ENCODE measurements around the gene ROR2.

Gene ROR2

DNA sequence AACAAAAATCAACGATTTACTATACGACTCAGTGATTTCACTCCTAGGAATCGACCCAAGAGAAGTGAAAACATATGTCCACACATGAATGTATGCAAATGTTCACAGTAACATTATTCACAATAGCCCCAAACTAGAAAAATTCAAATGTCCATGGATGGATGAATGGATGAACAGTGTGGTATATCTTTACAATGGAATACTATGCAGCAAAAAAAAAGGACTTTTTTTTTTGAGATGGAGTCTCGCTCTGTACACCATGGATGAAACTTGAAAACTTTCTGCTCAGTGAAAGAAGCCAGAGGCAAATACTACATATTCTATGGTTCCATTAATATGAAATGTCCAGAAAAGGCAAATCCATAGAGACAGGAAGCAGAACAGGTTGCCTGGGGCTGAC, 233.8 kb downstream of the ROR2 start:
- no peak for DNase-seq (ENCODE audit: low read depth)

DNA sequence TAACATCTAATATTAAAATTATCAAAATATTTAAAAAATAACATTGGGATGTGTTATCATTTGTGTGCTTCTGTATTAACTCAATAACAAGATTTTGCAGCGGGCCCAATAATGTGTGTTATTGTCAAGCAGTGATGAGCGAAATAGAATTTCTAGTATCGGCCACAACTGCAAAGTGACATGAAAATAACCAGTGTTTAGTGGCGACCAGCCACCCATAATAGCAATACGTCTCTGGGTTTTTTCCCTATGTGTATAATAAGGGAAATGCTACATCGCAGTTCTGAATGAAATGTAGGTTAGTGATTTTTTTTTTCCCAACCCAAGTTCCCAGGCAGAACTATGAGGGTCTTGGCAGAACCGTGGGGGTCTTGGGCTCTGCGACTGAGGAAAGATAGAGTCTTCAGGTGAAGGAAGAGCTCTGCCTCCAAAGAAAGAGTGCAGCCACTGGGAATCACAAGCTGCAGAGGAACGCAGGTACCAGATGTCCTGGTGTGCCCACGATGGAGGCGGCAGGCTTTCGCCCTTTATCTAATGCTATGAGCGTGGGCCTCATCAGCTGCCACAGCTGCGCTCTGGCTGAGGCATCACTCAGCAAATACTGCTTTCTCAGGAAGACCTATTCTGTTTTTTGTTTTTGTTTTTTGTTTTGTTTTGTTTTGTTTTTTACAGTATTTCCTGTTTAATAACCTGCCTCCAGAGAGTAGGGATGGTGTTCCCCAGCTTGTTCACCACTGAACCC, 235.0 kb downstream of the ROR2 start:
- DNase-seq (ENCODE audit: low read depth), result no peak

DNA sequence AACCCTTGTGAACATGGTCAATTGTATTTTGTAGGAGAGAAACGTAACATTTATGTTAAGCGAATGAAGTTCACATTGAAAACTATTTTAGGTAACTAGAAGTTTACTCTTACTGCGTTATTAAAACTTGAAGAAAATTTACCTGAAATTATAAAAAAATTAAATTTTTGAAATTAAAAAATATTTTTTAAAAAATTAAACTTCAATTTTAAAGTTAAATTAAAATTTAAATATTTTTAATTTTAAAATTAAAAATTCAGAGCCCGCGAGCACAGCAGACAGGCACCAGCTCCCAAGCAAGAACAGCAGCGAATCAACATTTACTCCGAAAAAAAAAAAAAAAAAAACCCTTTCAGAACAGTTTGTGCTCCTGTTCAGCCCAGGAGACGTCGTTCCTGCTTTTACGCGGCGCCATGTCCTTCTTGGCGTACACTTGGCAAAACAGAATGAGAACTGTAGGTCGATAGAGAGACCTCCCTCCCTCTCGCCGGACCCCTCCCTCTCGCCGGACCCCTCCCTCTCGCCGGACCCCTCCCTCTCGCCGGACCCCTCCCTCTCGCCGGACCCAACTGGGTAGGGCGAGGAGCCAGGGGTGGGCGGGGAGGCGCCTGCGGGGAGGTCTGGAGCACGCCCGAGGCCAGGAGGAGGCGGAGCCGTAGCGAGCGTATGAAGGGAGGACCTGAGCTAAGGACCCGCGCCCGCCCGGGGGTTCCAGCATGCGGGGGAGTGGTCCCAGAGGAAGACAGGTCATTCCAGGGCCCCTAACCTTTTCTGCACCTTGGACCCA, 235.8 kb downstream of the ROR2 start:
- no peak for DNase-seq (ENCODE audit: low read depth)

DNA sequence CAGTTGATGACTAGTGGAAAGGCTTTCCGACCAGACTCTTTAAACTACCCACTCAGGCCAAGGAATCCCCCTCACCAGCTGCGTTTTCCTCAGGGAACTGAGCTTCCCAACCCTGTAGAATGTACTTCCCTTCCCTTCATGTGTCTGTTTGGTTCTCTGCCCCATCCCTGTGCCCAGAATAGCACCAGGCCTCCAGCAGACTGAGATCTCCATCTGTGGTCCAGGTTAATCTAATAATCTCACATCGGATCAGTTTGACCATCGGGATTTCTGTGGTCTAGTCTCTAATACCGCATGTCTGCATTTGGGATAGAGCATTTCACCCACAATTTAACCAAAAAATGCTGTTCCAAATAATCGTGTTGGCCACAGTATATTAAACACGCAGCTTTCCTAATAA, 237.2 kb downstream of the ROR2 start:
- no peak for DNase-seq (ENCODE audit: low read depth)

DNA sequence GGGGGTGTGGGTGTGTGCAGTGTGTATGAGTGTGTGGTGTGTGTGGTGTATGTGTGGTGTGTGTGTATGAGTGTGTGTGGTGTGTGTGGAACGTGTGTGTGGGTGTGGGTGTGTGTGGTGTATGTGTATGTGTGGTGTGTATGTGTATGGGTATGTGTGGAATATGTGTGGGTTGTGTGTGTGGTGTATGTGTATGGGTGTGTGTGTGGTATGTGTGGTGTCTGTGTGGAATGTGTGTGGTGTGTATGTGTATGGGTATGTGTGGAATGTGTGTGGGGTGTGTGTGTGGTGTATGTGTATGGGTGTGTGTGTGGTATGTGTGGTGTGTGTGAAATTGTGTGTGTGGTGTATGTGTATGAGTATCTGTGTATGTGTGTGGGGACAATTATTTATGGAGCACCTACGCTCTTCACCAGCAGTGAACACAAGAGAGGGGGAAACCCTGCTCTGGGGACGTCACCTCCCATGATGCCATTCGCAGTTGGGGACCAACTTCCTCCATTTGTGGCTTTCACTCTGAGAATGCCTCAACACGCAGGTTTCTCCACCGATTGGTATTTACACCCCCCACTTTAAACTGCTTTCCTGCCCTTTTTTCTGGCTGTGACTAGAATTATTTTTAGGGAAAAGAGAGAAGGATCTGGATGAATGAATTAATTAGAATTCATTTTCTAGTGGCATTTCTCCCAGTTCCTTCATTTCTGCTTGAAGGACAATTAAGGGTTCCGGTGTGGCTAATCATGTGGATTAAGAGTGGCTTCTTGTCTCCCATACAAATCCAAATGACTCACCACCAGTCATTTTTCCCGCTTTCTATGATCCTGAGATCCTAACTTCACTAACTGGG, 238.1 kb downstream of the ROR2 start:
- peak; percentile 31 for DNase-seq (ENCODE audit: low read depth)

DNA sequence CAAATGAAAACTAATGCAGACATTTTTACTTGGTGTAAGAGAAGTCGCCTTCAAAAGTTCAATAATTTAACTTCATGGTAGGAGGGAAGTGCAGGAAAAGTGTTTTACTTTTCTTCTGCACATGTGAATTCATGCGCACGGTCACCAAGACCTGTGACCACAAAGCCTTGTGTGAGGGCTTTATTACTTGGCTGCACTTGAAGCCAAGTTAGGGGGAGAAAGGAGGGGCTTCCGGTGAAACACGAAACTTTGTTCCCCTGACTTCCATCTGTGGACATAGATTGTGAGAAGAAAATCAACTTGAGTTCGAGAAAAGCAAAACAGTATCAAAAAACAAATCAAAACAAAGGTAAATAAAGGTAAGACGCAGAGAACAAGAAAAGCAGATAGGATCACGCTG, 239.9 kb downstream of the ROR2 start:
- DNase-seq (ENCODE audit: low read depth), result no peak

DNA sequence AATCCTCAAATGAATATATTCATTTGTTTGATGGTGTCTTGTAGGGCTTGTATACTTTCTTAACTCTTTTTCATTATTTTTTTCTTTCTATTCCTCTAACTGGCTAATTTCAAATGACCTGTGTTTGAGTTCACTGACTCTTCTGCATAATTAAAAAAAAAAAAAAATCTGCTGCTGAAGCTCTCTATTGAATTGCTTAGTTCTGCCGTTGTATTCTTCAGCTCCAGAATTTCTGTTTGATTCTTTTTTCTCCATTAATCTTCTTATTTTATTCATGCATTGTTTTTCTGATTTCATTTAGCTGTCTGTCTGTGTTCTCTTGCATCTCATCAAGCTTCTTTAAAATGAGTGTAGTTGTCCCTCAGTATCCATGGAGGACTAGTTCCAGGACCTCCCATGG, 244.6 kb downstream of the ROR2 start:
- no peak for DNase-seq (ENCODE audit: low read depth)

DNA sequence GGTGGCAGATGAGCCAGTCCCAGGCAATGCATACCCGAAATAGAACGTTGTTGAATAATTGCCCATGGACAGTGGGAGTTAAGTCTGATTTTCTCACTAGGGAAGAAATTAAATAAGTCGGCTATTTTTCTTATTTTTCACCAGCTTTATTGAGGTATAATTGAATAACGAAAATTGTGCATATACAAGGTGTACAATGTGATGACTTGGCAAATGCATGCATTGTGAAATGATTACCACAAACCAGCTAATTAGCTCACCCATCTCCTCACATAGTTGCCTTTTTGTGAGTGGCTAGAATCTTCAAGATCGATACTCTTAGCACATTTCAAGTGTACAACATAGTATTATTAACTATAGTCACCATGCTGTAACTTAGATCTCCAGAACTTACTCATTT, 249.6 kb downstream of the ROR2 start:
- DNase-seq (ENCODE audit: low read depth), result no peak

DNA sequence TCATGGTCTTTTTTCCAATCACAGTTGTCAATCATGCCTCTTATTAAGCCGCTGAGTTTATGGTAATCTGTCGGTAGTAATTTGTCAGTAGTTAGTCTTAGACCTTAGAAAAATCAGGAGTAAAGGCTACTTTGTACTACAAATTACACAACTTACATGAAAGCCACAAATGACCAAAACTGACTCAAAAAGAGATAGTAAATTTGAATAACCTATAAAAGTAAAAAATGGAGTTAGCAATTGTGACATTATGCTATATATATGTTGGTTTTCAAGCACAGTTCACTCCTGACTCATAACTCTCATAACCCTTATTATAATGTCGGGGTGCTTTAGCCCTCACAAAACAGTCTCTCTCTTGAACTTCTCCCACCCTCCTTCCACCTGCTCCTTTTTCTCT, 251.8 kb downstream of the ROR2 start:
- DNase-seq (ENCODE audit: low read depth), result no peak

DNA sequence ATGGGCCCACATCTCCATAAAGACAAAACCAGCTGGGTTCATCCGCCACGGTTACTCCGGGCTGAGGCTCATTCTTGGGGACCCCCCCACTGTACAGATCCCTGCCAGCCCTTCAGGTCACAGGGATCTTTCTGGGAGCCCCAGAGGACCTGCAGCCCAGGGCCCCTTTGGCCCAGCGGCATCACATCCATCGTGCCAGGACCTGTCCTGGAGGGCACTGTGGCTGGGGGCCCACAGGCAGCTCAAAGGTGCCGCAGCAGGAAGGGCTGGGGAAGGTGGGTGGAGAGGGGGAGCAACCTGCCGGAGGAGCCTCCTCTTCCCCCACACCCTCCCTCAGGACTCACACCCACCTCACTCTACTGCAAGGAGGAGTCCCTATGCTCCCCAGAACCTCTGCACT, 252.8 kb downstream of the ROR2 start:
- no peak for DNase-seq (ENCODE audit: low read depth)

DNA sequence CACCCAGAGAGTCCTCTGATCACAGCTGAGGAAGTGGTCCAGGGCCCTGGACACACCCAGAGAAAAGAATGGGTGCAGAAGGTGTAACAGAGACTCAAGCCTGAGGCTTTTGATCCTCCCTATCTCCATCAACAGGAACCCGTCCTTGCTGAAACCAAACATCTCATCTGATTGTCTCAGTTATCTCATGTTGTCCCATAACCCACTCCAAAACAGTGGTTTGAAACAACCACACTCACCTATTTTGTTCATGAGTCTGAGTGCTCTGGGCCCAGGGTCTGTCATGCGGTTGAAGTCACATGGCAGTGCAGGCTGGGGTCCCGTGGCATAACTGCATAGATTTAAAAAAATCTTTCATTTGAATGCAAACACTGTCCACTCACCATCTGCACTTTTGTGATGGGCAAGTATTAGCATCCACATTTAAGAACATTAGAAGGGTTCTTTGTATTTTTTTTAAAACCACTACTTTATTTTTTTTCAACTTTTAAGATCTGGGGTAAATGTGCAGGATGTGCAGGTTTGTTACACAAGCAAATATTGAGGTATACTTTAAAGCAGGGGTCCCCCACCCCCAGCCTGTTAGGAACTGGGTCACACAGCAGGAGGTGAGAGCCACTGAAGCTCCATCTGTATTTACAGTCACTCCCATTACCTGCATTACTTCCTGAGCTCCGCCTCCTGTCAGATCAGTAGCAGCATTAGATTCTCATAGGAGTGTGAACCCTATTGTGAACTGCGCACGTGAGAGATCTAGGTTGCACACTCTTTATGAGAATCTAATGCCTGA, 255.8 kb downstream of the ROR2 start:
- DNase-seq (ENCODE audit: low read depth), result no peak

DNA sequence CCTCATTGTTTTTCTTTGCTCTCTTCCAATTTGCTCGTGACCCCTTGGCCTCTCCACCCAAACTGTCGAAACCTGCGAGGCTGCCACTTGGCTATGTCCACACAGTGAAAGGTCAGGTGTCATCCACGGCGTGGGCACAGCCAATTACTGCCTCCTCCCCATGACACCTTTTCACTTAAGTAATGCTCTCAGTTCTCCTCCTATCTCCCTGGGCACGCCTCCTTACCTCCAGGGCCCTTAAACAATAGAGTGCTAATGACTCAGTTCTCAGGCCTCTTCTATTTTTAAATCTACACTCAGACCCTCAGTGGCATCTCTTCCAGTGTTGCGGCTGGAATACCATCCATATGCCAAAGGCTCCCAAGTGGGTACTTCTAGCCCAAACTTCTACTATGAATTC, 256.8 kb downstream of the ROR2 start:
- DNase-seq (ENCODE audit: low read depth), result no peak

DNA sequence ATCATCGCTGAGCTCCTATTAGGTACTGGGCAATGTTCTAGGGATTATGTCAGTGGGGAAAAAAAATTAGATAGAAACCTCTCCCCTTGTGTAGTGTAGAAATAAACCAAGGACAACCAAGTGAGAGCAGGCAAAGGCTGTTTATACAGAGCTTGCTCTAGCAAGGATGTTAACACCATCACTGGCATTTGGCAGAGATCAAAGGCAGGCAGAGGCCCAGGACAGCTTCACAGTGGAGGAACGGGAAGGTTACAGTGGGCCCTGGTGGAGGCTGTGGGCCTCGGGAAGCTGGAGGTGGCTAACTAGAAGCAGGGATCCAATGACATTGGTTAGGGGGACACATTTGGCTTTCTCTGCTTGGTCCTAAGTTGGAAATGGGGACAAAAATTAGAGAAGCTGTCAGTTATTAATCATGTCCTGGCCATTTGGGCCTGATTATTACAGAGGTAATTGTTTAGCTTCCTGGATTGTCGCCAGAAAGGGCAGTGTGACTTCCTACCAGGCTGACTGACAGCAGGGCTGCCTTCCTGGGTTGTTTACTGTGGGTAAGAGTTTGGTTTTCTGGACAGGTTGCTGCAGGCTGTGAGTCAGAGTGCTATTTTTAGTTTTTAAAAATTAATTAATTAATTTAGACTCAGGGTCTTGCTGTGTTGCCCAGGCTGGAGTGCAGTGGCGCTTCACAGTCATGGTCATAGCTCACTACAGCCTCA, 259.3 kb downstream of the ROR2 start:
- no peak for DNase-seq (ENCODE audit: low read depth)

DNA sequence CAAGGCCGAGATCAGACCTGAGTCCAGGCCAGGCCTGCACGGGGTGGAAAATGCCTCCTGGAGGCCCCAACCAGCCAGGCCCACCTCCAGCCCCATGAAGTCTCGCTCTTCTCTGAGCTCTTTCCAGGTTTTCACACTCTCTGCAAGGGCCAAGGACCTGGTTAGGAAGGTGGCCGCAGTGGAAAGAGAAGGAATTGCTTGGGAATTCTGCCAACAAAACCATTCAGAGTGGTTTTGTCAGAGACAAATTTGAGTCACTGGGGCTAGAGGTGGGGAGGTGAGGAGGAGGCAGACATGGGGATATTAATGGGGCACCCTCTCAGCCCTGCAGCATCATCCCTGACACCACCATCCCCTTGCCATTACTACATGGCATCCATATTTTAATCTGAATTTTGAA, 261.0 kb downstream of the ROR2 start:
- no peak for DNase-seq (ENCODE audit: low read depth)

DNA sequence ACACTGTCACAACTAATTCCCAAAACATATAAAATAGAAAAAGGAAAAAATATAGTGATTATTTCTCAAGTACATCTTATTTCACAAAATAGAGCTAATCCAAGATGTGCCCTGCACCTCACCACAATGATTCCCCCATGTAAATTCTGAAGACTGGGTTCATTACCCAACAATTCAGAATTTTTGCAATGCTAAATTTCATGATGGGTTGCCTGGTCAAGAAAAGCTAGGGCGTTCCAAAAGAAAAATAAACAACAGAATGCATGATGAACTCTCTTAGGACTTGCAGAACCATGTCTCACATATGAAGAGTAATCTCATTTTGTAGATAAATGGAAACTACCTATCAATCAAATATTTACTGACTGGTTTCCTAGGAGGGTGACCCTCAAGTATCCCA, 266.8 kb downstream of the ROR2 start:
- DNase-seq (ENCODE audit: low read depth), result no peak

DNA sequence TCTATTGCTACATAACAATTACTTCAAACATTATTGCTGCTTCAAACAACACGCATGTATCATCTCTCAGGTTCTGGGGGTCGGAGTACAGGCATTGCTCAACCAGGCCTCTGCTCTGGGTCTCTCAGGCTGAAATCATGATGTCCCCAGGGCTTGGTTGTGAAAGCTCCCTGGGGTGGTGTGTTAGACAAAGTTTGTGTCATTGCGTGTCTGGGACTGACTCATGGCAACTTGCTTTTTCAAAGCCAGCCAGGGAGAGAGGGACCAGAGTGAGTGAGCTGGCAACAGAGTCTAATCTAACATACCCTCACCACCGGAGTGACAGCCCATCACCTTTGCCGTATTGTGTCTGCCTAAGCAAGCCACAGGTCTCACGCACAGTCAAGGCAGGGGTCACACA, 267.2 kb downstream of the ROR2 start:
- DNase-seq (ENCODE audit: low read depth), result no peak

DNA sequence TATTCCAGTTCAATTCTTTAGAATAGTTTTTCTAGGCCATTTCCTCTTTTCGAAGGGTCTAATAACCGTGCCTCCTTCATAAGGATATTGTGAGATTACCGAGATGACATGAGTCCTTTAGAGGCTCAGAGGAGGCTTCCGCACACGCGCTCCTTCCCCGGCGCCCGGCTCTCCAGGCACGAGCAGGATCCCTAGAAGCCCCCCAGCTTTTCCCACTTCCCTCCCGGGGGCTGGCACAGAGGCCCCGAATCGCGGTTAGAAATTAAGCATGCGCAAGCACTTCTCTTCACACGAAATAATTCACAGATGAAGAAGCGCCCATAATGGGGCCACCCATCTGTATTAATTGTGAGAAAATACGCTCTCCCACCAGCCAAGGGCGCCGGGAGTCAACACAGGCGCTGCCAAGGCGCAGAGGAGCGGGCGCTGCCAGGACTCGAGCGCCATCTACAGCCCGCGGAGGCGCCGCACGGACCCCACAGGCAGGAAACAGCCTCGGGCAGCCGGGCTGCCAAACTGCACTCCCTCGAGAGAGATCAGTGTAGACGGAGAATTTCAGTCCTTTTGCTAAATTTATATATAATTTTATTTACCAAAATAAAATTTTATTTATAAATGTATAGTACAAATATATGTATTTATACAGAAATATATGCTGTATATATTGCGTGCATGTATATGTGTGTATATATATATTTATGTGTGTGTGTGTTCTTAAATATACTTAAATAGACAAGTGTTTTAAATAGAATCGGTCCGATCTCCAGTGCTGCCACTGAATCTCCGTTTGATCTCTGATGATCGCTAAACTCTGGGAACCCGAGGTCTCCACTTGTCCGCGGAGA, 268.3 kb downstream of the ROR2 start:
- peak; percentile 18 for DNase-seq (ENCODE audit: low read depth)

DNA sequence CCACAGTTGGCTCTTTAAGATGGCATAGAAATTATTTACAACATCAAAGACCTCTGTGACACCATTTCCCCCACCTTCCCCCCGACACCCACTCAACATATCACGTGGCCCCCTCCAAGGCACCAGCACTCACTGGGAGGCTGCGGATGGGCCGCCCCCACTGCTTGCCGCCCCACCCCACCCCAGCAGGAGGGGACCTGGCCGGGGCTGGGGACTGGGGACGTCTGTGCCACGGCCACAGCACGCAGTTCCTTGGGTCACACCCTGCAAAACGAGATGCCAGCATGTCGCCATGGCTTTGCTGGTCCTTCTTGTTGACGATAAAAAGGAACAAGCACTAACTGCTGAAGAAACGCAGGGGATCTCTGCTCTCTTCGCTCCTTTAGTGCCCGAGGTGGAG, 269.0 kb downstream of the ROR2 start:
- no peak for DNase-seq (ENCODE audit: low read depth)

DNA sequence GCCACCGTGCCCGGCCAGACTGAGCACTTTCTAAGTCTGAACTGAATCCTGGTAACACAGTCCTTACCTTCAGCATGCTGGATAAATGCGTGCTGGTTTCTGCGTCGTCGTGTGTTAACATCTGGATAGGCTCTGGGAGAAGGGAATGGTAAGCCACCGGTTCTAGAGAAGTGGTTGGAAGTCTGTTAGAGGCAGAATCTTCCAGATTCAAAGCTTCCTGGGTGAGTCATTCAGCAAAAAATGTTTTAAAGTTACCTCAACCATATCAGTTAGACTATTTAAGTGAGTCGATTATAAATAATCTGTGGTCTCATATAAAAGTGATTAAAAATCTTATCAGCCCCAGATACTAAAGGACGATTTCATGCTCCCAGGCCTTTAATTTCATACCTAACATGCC, 269.9 kb downstream of the ROR2 start:
- DNase-seq (ENCODE audit: low read depth), result no peak

DNA sequence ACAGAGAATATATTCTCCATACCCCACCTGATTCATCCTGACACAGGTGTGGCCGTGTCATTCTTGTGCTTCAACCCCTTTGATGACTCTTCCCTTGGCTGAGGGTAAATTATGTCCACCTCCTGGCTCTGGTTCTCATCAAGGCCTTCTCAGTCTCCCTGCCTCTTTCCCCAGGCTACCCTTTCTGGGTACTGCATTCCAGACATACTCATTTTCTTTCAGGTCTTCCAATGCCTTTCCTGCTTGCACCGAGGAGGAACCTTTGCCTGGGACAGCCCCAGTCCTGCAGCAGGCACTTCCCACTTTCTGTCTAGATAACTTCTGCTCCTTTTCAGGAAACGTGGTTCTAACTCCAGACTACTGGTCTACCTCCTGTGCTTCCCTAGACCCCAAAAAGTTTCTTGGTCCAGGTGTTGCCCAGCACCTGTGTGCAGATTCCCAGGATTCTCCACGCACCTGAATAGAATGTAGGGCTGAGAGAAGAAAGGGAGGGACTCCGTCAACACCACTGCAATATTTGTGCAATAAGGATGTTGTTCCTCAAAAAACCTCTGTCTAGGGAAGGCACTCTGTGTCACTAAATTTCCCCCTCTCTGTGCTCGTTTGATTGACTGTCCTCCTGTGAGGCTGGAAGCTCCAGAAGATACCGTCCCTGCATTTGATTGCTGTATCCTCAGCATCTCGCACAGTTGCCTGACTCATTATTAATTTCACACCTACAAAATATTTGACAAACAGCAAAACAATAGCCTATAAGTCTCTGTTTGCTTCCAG, 271.0 kb downstream of the ROR2 start:
- DNase-seq (ENCODE audit: low read depth), result no peak

Data from stimulated activated CD8-positive, alpha-beta memory T cell treated with anti-CD3 and anti-CD28 coated beads, Interleukin-12 subunit alpha, Interleukin-12 subunit beta, amount 100 ng/mL, for 4 hours (primary cell).